ENCODE data around the gene TREH.

TREH gene

DNA sequence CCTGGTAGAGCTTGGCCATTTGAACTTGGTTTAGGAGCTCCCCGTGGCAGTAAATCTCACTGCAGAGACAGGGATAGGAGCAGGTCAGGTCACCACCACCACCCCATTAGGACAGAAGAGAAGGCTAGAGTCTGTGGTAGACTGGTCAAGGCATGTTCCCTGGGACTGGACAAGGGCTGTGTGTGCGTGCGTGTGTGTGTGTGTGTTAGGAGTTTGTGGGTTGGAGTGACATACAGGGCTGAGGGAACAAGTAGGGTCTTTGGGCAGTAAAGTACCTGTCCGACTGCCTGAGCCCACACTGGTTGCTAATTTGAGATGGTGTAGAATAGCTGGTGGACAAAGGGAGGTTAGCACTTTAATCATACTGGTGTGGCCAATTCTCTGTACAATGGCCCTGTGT is 16.1 kb downstream of the TREH start:
- no peak for DNase-seq

DNA sequence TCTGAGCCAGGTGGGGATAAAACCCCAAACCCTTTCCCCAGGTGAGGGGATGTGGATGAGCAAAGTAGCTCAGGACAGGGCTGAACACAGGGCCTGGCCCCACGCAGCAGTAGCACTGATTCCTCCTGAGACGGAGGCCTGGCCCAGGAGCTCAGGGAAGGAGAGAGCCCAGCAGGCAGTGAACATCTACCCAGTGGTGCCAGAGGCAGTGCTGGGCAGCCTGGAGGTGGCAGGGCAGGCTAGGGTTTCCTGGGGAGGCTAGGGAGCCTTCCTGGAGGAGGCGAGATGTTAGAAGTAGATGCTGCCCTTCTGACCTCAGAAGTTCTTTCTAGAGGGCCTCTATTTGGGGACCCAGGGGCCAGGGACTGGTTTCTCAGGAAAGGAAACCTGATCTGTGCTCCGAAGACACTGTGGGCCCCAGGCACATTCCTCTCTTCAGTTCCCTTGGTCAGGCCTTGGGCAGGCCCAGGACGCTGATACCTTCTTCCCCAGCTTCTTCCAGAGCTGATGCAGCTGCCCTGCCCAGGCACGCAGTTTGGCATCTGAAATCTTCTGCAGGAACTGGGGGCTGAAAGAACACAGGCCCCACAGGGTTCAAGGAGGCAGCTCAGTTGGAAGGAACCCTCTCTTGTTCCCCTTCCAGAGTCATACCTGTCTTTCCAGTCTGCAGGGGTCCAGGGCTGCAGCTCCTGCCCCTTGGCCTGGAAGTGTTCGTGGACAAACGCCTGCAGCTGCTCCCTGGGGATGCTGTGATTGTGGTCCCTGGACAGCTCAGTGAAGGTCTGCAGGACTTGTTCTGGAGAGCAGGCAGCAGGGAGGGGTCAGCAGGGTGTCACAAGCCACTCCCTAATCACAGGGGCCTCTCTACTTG is 16.8 kb downstream of the TREH start:
- no peak for DNase-seq

DNA sequence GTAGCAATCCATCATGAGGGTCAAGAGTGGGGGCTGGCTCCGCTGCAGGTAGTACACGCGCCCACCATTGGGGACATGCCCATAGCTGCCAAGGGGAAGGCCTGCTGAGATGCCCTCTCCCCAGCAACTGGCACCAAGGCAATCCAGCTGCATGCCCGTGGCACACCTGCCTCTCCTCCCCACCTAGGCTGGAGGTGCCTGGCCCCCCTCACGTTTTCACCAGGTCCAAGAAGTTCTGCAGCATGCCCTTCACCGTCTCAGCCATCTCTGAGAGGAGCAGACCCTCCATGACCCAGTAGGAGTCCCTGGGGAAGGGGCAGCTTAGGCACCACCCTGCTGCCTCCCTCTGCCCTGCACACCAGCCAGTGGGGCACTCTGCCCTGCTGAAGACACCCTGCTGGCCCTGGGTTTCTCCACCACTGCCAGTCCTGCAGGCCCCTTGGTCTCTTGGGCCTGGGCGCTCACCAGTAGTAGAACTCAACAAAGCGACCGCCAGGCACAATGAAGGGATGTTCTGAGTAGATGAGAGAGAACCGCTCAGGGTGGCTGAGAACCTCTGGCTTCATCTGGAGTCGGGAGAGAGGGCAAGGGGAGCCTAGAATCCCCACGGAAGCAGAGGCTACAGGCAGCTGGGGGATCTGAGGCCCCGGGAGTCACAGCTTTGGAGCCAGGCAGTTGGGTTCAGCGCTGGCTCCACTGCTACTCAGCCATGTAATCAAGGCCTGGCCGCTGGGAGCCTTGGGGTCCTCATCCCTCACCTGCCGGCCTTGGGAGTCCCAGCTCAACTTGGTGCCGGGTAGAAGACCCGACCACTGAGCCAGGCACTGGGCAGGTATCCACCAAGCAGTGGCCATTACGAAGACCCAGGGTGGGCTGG is 17.8 kb downstream of the TREH start:
- DNase-seq: no peak

DNA sequence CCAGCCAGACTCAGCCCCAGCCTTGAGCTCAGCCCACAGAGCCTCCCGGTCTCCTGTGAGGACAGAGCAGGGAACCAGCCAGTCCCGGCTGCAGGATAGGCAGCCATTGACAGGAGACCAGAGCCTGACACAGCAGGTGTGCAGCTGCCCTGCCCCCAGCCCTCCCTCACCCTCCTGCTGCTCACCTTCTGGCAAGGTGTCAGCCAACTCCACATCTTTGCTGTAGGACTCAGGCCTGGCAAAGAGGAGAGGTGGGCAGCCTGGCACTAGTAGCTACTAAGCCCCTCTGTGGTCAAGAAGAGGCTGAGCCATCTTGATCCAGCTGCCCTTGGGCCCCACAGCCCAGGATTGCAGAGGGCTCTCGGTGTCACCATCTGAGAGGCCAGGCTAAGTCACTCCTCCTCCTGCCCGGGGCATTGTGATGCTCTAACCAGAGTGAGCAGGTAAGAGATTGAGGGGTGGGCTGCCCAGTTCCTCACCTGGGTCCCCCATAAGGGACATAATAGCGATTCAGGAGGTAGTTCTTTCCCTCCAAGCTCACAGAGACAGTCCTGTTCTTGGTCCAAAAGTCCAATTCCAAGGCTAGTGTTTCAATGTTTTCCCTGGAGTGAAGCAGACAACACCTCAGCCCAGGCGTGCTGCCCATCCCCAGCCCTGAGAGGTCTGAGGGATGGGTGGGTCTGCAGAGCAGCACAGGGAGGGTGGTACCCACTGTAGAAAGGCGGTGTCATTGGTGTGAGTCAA is 18.6 kb downstream of the TREH start:
- no peak for DNase-seq

DNA sequence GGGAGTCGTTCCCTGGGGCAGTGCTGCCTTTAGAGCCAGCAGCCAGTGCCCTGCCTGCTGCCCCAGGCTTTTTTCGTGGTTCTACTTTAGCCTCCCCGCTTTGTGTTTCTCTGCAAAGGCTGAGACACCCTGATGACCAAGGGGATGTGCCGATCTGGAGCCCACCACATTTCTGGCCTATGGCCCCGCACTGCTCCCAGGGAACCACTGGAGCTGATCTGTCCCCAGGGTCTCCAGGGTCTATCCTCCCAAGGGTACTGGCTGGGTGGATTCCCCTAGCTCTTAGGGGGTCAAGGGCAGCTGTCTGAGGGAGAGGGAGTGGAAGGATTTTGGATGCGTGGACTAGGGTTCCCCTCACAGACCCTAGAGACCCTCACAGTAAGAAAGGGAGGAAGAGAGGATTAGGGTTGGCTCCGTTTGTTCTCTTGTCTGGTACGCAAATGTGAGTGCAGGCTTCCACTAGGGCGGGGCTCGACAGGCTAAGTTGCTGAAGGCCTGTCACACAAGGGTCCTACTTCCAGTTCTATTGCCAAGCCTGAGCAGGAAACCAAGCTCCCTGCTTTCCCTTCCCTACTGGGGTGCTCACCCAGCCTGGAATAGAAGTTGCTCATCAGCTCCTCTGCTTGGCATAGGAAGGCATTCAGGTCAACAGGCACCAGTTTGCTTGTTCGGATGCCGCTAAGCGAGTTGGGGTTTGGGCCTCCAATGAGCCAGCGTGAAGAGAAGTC is 19.3 kb downstream of the TREH start:
- no peak for DNase-seq

DNA sequence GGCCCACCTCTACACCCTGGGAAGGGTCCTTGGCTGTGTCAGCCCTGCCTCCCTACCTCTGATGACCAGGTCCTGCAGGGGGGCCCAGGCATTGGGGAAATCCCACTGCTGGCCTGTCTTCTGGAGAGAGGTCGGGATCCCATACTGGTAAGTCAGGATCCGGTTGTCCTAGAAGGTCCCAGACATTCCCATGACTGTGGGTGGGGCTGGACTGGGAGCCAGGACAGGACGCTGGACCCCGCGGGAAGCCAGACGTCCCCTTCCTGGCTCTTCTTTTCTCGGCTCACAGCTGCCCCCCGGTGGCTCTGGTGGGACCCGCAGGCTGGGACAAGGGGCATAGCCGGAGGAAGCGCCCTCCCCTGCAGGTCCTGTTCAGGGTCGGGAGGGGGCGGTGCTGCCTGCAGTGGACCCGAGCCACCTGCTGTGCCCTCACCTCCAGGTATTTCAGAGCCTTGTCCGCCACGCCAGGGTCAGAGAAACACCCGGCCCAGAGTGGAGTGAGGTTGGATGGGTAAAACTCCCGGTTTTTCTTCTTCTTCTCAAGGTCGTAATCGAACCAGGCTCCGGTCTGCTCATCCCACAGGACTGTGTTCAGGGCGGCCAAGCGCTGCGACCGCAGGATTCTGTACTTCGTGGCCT is 20.0 kb downstream of the TREH start:
- DNase-seq: peak; percentile 88

DNA sequence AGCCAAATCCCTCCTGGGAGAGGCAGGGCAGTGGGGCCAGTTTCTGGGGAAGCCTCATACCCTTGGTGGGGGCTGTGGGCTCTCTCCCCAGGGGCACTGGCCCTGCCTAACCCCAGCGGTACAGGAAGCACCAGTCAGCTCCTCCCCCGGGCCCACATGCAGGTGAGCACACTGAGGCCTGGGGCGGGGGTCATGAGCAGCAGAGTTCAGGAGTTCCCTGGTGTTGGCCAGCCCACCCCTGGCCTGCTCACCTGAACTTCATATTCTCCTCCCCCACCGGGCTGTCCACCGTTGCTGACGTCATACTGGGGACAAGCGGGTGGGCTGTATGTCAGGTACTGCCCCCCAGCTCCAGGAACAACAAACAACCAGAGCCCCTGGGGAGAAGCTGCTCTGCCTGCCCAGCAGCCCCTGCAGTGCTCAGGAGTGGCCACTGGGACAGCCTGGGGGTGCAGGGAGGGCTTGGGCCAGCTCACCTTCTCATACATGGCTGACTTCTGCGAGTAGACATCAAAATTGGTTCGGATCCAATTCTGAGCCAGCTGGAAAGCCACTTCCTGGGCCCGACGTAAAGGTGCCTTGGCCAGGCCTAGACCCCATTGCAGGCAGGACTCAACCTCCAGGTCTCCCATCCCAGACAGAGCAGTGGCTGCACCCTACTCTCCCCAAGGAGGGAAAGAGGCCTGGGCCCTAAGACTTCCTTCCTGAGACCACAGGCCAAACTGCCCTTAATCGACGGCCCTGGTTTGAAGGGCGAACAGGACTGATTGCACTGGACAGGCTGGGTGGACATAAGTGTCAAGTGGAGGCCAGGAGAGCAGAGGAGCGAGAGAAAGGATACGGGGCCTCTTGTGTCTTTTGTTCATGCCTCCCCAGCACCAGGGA is 20.8 kb downstream of the TREH start:
- DNase-seq: no peak

DNA sequence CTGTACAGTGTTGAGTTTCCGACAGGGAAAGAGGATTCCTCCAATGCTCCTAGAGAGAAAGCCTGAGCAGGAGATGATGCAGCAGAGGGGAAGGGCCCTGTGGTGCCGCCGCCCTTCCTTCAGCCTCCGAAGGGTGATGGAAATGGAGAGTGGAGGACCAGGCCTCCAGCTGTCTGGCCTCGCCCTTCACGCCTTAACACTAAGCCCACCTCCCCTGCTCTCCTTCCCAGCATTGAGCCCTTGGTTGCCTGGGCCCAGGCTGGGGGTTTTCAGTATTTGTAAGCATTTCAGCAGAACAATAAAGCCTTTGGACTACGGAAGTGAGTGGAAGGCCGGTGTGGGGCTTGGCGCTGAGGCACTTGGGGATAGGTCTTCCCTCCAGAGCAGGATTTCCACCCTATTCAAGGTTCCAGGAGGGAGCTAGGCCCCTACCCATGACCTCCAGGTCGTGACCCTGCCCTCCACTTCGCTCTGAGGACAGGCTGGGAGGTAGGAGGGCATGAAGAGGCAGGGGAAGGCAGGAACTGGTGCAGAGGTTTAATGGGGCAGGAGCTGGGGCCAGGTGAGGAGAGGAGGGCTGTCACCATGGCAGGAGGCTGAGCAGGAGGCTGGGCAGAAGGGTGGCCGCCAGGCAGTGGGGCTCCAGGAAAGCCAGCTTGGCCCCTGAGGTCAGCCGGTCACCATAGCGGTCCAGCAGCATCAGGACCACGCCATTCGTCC is 21.6 kb downstream of the TREH start:
- no peak for DNase-seq

DNA sequence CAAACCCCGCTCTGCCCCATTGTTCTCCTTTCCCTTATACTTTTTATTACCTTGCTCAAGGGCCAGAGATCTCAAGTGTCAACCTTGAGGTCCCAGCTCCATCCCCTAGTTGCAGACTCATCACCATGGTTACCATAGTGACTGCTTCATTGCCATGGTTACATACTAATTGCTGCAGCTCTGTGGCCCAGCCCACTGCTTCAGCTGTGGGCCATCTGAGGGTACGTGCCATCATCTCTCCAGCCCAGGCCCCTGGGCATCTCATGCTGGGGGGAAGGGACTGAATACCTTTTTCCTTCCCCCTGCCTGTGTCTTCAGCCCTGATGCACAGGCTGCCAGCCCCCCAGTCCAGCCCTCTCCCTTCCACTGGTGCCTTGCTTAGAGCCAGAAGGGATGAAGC is 22.2 kb downstream of the TREH start:
- no peak for DNase-seq

DNA sequence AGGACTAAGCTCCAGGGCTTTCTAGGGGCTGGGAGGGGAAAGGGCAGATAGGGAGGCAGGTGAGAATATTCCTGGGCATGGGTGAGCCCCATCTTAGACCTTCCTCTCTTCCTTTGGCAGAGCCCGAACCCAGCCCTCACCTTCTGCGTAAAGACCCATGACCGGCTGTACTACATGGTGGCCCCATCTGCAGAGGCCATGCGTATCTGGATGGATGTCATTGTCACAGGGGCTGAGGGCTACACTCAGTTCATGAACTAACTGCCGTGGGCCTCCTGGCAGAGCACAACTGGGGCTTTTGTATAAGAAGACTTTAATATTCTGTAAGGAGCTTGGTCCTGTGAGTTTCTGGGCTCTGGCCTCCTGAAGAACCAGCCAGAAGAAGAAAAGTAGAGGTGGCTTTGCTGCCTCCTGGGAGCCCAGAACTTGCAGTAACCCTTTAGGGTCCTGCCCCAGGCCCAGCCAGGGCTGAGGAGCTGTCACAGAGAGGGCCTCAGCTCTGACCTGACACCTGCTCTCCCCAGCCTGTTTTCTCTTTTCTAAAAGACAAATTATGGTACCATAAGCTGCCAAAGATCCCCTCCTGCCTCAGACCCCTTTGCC is 22.8 kb downstream of the TREH start:
- DNase-seq: no peak

DNA sequence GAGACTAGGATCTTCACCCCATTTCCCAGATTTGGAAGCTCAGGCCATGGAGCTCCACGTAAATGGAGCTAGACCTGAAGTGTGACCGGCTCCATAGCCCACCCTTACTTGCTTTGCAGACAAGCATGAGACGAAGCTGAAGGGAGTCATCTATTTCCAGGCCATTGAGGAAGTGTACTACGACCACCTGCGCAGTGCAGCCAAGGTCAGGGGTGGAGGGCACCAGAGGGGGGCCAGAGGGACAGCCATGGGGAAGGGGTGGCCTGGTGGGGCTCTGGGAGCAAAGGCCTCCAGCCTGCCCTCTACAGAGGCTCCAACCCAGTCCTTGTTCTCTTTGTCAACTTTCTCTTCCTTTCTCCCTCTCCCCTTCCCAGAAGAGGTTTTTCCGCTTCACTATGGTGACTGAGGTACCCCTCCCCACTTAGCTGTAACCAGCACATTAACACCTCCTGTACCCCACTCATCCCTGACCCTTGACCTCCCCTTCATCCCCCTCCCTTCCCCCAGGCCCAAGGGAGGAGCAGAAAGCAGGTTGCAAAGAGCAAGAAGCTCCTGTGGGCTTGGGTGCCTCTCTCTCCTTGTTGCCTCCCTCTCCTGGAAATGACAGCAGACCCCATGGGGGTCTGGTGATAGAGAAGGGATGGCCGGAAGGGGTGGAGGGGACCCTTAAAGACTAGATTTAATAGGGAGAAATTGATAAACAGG is 23.8 kb downstream of the TREH start:
- DNase-seq: no peak

DNA sequence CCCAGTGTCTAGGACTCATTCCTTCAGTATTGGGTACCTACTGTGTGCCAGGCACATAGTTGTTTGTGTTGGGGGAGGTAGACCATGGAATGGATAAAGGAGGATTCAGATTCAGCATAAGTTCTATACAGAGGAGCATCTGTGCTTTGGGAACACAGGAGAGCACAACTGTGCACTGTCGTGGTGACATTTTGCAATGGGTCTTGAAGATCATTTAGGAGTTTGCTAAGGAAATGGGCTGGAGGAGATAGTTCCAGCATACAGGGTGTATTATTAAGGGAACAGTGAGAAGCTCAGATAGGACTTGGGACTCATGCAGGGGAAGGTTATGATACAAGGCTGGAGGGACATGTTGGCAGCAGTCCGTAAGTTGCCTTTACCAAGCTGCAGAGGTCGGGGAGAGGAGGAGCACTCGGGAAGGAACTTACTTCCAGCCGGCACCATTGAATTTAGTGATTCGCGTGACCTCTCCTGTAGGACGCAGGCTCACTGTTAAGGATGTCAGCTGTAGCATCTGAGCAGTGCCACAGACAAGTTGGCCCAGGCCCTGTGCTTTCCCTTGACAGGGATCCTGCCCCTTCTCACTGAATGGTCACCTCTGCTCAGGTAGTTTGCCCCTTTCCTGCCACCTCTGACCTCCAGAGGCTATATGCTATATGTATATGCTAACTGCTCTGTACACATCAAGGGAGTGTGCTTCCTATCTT is 25.6 kb downstream of the TREH start:
- no peak for DNase-seq

DNA sequence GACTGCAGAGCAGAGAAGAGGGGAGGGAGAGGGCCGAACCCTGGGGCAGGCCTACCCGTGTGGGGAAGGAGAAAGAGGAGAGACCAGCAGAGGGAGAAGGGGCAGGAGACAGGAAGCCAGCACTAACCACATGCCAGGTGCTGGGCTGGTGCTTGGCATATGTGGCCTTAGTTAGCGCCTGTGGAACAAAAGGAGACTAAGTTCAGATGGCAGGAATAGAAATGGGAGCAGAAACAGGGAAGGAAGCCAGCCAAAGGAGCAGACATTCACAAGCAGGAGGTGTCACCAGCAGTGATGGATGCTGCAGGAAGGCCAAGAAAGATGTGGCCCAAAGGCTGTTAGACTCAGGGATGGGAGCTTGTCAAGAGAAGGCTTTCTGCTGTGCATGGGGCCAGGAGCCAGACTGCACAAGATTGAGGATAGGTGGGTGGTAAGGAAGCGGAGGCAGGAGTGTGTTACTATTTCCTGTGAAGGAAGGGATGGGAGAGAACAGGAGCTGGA is 26.7 kb downstream of the TREH start:
- DNase-seq: no peak

DNA sequence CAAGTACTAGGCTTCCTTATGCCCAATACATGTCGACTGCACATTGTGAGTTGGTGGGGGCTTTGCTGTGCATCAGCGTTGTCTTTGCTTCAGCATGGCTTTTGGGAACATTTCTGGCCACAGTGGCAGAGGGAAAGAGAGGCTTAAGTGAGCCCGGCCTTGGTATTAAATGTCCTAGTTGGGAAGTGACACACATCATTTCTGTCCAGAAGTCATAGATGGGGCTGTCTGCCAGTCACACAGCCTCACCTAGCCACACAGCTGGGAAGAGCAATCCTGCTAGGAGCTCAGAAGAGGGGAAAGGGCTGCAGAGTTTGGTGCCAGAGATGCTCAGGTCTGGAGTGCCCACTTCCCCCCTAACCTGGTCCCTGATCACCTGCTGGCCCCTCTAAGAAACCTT is 27.6 kb downstream of the TREH start:
- DNase-seq: no peak

DNA sequence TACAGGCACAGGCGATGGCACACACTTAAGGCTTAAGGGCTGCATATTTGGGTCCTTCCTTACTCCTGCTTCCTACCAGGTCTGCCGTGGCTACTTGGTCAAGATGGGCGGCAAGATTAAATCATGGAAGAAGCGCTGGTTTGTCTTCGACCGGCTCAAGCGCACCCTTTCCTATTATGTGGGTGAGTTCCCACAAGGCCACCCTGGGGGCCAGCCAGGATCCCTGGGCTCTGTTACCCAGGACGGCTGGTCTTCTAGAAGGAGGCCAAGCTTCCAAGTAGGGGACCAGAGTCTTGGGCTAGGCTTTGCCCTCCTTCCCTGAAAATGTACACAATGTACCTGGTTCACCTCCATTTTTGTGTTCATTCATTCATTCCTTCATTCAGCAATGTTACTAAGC is 29.1 kb downstream of the TREH start:
- no peak for DNase-seq

DNA sequence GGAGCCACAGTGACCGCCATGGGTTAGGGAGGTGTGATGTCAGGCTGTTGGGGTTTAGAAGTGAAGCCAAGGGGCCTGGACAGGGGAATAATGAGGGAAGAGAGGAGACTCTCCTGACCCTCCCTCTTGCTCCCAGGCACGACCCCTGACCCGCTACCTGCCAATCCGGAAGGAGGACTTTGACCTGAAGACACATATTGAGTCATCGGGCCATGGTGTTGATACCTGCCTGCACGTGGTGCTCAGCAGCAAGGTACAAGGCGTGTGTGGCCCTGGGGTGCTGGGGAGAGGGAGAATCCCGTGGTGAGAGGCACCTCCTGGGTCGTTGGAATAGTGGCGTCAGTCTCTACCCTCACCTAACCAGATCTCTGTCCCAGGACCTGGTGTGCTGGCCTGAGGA is 29.5 kb downstream of the TREH start:
- DNase-seq: no peak

DNA sequence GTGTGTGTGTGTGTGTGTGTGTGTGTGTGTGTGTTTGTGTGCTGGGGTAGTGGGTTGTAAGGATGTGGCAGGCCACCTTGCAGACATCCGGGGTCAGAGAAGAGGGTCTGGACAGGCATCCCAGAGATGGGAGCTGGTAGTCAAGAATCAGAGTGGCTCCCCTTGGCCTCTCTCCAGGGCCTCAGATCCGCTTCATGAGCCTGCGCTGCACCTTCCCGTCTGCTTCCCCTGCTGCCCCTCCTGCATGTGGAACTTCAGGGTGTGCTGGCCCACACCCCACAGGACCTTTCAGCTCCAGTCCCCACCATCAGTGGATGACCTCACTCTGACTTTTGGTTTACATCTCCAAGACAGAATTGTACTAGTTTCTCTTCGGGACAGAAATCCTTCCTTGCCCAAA is 31.2 kb downstream of the TREH start:
- no peak for DNase-seq

DNA sequence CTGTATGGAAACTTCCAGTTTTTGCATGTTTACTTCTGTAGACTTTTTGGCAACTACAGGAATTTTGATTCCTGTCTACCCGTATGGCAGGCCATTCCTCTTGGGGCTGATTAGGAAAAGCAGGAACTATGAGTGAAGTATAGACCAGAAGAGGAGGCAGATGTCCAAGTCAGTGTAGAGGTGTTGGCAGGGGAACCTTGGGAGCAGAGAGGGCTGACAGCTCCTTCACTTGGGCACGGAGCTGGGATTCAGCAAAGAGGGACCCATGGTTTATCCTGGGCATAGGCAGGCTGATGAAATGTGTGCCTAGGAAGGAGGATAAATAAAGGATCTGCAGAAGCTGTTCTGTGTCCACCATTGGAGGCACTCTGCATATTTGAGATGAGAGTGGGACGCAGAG is 33.1 kb downstream of the TREH start:
- DNase-seq: no peak
